HG03064 (cell line): Measurements from ENCODE around the gene RACGAP1.

Source experiments
- ATAC-seq: cut with Tn5 transposase; IDR thresholded peaks from one replicate; pipeline ENCODE4 v1.9.1; 2021; ENCODE audit warnings: low read depth; ENCODE audit not compliant: unreplicated experiment

The RACGAP1 gene

DNA sequence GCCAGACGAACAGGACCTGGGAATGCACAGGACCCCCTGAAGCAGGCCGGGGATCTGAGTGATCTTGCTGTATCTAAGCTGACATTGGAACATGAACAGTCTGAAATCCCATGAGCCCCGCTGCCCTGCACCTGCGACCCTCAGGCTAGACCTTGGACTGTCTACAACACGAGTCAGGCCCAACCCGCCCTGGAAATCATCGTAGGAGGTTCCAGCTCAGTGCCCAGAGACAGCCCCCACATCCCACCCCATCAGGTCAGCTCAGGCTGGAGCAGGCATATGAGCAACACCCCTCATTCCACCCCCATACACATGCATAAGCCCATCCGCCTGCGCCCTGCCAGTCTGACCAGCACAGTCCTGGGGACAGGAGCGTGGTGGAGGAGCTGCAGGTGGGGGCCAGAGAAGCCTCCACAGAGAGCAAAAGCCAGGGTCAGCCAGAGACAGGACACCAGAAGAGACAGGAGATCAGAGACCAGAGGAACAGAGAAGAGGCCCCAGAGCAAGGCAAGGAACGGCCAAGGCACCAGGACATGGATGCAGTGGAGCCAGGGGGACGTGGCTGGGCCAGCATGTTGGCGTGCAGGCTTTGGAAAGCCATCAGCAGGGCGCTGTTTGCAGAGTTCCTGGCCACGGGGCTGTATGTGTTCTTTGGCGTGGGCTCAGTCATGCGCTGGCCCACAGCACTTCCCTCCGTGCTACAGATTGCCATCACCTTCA, 52.5 kb downstream of the RACGAP1 start, which contains the start of gene AQP6:
TSS of gene AQP6 (plus strand) at position 307 of the 720 bp plus-strand sequence. CDS start at position 534, 227 bp downstream.
- no peak for ATAC-seq

DNA sequence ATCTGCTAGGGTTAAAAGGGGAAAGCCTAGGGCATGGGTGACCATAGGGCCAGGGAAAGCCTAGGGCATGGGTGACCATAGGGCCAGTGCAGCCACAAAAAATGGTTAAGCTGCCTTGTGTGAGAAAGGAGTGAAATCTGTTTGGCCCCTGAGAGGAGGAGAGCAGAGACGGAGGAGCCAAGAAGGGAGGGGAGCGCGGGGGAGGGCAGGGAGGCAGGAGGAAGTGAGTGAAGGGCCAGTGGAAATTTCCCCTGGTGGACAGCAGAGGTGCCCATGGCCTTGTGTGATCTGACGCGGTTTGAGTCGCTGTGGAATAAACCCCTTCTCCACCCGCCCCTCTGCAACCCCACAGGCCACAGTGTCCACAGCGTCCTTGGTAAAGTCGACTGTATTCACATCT, 53.2 kb downstream of the RACGAP1 start:
- no peak for ATAC-seq

- ATAC-seq = no peak
Measured at GRCh38 chr12:49971141-49971540, 54.2 kb downstream of the RACGAP1 start.

DNA sequence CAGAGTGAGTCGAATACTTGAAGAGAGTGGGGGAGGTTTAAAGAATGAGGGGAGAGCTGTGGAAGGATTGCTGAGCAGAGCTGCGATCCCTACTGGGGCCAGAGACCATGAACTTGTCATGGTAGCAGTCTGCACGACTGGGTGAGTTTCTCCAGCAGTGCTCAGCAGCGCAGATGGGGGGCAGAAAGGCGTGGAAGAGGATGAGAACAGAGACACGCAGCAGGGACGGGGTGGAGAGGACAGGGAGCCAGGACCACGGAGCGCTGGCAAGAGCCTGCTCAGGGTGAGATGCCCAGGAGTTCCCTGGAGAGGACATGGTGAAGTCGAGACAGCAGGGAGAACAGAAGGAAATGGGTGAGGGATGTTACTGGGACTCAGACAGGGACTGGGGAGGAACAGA, 54.6 kb downstream of the RACGAP1 start:
- ATAC-seq = no peak

DNA sequence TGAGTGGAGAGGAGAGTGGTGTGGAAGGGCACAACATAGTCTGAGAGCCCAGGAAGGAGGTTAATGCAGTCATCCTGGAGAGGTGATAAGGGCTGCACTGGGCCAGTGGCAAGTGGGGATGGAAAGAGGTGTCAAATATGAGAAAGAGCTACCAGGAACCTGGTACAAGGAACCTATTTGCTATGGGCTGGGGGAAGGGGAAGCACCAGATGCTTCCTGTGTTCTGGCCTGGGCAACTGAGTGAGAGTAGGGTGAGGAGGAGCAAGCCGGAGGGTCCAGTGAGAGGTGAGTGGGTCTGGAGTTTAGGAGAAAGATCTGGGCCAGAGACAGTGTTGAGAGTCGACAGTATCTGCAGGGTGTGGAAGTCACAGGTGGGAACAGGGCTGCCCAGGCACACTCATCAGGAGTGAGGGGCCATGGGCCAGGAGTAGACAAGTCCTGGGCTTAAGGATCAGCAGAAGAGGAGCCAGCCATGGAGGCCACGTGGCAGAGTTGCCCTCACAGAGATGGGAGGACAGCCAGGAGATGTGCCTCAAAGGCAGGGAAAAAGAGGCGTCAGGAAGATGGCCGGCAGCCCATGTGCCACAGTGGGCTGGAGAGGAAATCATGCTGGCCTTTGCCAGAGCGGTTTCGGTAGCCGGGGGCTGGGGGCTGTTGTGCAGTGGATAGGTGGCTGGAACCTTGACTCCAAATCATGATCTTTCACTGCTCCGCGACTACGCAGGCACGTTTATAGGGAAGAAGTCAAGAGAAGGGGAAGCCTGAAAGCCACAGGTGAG, 55.5 kb downstream of the RACGAP1 start:
- no peak for ATAC-seq

DNA sequence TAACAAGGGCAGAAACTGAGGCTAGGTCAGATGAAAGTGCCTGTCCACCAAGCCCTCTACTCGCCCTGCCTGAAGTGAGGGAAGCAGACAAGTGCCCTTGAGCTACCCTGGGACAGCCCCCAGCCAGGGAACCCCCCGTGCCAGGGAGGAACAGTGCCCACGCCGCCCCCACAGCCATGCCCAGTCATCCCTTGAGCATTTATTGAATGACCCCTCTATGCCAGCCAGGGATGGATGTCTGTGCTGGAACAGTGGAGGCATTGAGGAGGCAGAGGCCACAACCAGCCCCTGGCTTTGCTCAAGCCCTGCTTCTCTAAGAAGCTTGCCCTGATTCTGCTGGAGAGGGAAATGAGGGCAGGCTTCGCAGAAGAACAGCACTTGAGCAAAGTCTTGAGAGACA, 56.3 kb downstream of the RACGAP1 start:
- no peak for ATAC-seq

DNA sequence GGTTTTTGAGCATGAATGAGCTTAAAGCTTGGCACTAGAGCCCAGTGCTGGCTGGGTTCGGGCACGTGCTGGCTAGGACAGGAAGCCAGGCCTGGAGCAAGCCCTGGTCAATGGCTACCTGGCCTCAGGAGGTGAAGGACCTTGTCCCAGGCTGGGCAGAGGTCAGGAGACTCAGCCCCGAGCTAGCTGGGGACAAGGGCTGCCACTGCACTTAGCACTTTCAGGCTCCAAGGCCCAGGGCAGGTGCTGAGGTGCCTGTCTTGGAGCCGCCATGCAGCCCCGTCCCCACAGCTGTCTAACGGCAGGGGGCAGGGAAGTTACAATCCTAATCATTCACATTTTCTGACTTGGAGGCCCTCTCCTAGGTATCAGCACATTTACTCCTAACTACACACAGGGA, 56.8 kb downstream of the RACGAP1 start:
- ATAC-seq = no peak

DNA sequence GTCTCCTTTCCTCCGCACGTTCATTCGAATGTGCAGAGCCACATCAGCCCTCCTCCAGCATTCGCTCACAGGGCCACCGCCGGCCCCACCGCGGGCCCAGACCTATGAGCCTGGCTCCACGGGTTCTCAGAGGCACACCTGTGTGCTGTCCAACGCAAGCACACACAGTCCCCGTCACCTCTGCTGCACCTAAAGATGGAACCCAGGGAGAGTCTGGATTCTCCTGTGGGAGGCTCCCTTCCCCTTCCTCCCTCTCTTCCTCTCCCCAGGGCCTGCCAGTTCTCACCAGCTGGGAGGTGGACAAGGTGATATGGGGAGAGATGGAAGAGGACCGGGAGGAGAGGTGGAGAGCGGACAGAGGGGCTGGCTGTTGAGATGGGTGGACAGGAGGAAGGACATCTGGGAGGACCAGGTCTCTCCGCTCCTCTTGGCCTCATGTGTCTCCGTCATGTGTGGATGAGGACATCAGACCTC, 57.5 kb downstream of the RACGAP1 start:
- no peak for ATAC-seq

DNA sequence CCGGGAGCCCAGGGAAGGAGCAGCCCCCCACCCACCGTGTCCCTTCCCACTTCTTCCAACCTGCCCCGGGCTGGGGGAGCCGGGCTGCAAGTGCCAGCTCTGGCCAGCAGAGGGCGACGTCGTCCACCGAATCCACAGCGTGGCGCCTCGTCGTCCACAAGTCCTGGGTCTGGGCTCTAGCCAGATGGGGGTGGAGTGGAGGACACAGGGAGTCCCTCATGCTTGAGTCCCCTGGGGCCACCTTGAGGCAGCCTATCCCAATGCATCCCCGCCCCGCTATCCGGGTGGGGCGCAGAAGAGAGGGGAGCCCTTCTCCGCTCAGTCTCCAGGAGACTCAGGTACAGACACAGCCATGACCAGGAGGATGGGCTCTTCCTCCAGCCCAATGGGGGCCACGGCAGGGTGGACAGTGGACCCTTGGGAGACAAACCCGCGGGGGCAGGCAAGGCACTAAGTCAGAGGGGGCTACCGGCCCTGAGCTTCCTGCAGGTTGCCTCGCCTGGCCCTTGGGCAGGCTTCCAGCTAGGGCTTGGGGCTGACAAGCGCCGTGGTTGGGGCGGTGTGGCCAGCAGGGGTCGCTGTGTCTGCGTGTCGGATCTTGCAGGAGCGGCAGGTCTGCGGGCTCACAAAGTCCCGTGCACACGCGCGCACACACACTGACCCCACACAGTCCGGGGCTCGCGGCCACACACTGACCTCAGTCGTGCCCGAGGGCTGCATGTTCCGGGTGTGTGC, 58.1 kb downstream of the RACGAP1 start:
- no peak for ATAC-seq

GRCh38 chr12:49966511-49967041, 58.7 kb downstream of the RACGAP1 start:
- ATAC-seq = no peak

DNA sequence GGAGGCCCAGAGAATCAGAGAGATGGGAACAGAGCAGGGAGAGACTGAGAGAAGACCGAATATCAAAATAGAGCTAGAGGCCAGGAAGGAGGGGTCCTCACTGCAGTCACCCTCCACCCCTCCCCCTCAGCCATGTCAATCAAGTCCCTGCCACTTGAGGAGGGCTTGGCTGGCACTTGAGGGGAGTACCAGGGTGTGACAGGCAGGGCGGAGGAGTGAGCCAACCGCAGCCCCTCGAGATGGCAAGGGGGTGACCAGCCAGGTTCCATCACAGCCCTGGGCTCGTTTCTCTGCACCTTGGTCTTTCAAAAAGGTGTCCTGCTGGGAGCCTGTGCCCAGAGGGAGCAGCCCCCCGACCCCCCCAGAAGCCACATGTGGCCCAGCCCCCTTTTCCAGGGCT, 59.5 kb downstream of the RACGAP1 start:
- ATAC-seq = no peak

DNA sequence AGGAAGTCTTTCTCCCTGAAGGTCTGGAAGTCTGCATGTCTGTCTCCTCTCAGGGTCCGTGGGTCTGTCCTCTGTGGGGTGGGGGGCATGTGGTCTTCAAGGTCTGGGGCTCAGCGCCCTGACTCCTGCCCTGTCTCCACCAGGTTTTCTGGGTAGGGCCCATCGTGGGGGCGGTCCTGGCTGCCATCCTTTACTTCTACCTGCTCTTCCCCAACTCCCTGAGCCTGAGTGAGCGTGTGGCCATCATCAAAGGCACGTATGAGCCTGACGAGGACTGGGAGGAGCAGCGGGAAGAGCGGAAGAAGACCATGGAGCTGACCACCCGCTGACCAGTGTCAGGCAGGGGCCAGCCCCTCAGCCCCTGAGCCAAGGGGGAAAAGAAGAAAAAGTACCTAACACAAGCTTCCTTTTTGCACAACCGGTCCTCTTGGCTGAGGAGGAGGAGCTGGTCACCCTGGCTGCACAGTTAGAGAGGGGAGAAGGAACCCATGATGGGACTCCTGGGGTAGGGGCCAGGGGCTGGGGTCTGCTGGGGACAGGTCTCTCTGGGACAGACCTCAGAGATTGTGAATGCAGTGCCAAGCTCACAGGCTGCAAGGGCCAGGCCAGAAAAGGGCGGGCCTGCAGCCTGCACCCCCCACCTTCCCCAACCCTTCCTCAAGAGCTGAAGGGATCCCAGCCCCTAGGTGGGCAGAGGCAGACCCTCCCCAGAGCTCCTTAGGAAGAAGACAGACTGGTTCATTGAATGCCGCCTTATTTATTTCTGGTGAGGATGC, 60.3 kb downstream of the RACGAP1 start:
- no peak for ATAC-seq

DNA sequence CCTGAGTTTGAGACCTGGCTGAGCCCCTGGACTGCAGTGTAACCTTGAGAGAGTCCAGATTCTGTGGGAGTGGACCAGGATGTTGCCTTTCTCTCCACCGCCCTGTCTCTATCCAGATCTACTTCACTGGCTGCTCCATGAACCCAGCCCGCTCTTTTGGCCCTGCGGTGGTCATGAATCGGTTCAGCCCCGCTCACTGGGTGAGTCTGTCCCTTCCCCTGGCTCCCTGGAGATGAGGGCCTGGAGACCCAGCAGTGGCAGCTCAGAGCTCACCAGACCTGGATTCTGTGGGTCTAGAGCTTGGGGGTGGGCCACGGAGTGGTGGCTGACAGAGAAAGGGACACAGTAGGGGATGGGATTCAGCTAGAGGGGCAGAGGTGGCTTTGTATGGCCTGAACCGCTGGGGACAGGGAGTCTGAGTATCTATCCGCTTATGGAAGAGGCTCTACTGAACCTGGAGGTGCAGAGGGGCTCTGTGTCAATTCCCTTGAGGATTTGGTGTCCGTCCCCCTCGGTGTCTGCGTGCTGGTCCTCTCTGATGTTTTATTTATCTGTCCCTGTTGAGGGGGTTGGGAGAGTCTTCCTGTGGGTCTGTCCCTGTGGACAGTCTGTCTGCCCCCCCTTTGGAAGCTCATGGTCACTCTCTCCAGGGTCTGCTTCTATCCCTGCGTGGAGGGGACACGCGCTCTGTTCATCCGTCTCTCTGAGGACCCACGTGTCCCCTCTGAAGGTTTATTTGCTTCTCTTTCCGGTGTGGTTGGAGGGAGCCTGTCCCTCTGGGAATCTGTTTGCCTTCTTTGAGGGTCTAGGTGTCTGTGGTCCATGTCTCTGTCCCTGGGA, 61.1 kb downstream of the RACGAP1 start:
- ATAC-seq = no peak

DNA sequence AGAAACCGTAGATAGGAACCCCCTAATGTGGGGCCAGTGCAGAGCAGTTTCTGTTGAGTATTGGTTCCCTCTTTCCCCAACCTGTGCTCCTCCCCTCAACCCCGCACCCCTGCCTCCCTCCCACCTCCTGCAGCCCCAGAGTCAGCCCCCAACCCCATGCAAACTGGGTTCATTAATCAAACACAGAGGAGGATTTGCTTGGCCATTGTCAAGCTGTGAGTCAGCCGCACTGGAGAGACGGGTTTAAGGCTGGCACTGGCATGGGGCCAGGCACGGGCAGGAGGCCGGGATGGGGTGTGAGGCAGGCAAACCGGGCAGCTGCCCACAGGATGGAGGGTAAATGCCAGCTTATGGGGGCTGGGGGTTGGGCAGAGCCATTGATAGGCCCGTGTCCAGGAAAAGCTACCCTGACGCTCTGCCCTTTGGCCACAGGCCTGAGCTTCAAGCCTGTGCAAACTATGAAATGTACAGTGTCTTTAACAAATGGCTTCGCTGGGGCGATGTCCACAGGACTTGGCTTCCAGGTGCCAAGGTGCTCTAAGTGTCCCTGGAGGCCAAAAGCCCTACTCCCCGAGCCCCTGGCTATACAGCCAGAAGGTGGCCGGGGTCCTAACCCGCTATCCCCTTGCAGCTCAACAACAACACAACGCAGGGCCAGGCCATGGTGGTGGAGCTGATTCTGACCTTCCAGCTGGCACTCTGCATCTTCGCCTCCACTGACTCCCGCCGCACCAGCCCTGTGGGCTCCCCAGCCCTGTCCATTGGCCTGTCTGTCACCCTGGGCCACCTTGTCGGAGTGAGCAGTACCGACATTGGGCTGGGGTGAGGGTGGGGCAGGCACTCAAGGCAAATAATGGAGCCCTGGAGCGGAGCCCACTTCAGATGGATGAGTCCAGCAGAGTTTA, 62.2 kb downstream of the RACGAP1 start:
- ATAC-seq = no peak

- no peak for ATAC-seq
Measured at GRCh38 chr12:49961993-49962764, 63.1 kb downstream of the RACGAP1 start.

DNA sequence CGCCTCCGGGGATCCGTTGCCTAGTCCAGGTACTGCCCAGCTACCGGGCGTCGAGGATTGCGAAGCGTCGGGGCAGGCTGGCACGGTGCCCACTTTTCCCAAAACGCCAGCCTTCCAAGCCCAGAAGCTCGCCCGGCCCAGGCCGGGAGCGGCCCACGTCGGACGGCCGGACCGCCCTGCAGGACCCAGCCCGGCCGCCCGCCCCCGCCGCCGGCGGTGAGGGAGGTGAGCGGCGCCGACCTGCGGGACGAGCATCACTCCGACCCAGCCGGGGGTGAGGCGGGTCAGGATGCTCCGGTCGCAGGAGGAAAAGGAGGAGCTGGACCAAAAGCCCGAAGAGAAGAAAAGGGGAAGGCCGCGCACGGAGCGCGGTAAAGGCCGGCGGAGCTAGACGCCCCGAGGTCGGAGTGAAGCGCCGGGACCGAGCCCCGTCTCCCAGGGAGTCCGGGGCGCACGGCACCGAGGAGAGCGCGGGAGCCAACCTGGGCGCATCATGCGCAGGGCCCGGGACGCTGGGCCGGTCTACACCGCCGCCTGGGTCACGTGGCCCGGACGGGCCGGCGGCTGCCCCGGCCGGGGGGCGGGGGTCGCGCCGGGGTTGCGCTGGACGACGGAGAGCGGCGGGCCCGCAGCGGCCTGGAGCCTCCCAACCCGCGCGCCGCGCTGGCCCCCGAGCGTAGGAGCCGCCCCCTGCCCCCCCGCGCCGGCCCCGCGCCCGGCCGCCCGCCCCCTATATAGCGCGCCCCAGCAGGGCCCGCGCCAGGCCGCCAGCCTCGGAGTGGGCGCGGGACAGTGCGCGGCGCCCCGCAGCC, 64.0 kb downstream of the RACGAP1 start, which contains the start of gene AQP5:
TSS of gene AQP5 (plus strand) at position 762 of the 812 bp plus-strand sequence. CDS start 146 bp downstream, outside the sequence.
- no peak for ATAC-seq
